GM12878 (cell line): ENCODE results near the gene GTPBP6. TPM values are rescaled to one million over a fixed set of nuclear protein-coding genes. Genes with fewer than 3 reads are reported as not detected.

ENCODE experiments used
- ATAC-seq: fragments of 200-7000 bp; cut with Tn5 transposase; 3 replicates; pipeline ENCODE4 v1.9.1; 2020; ENCODE audit warnings: mild to moderate bottlenecking, moderate library complexity
- BruUV-seq: library from RNA; stranded (reverse); fragments of 400-500 nt; replicated peaks from 2 replicates; lab custom pipeline; 2021; lab: Mats Ljungman, UMichigan
- CTCF ChIA-PET: fragments of 300-600 bp; sonication (Branson Sonifier 250); formaldehyde crosslinking; extraction: SDS; loops from one replicate; lab custom pipeline; 2021; ENCODE audit warnings: inconsistent platforms; lab: Yijun Ruan, JAX
- POLR2A ChIA-PET: fragments of 350-600 bp; formaldehyde crosslinking; extraction: SDS; loops from one replicate; lab custom pipeline; 2021; ENCODE audit warnings: inconsistent platforms; lab: Charles Lee
- RAD21 ChIA-PET: fragments of 300-600 bp; sonication (Branson Sonifier 250); formaldehyde crosslinking; loops from one replicate; lab custom pipeline; 2023; ENCODE audit warnings: antibody characterized with exemption; ENCODE audit not compliant: unreplicated experiment; lab: Charles Lee
- SMC1A ChIA-PET: fragments of 300-600 bp; sonication (Branson Sonifier 250); formaldehyde crosslinking; loops from one replicate; lab custom pipeline; 2023; ENCODE audit not compliant: unreplicated experiment, uncharacterized antibody; lab: Charles Lee
- DNase-seq: peaks from one replicate; pipeline ENCODE4 v3.0.0-alpha.2; 2011; ENCODE audit warnings: low read depth, low spot score
- FAIRE-seq: peaks from 3 replicates; lab custom pipeline; 2011; peaks lifted over from hg19 to GRCh38; lab: Jason Lieb, UNC
- H2AFZ ChIP-seq: 2 replicates; pipeline ENCODE4 v1.6.0; 2011; ENCODE audit warnings: low read depth, low read length, control low read depth; ENCODE audit not compliant: control insufficient read depth
- H3K27ac ChIP-seq: 2 replicates; pipeline ENCODE4 v1.5.1; 2011; ENCODE audit warnings: control low read depth; ENCODE audit not compliant: control insufficient read depth, insufficient read depth
- H3K27me3 ChIP-seq, 2 experiments: replicated peaks in 1 of 2; 2 replicates each; pipeline versions ENCODE4 v1.6.0 to v1.6.1; 2011; ENCODE audit warnings: low read length in 1 of 2; ENCODE audit not compliant: control insufficient read depth in 2 of 2, insufficient read depth in 2 of 2
- H3K36me3 ChIP-seq, 2 experiments: 2 replicates each; pipeline ENCODE4 v1.5.1; 2011; ENCODE audit warnings: low read length in 1 of 2; ENCODE audit not compliant: control insufficient read depth in 2 of 2, insufficient read depth in 2 of 2
- H3K4me1 ChIP-seq: 2 replicates; pipeline ENCODE4 v1.6.1; 2011; ENCODE audit warnings: mild to moderate bottlenecking, low read length, moderate library complexity, mixed read lengths; ENCODE audit not compliant: control insufficient read depth, insufficient read depth
- H3K4me2 ChIP-seq: 2 replicates; pipeline ENCODE4 v1.6.0; 2011; ENCODE audit warnings: control low read depth; ENCODE audit not compliant: control insufficient read depth, insufficient read depth
- H3K4me3 ChIP-seq: fragments of 200-600 bp; sonication (generic); 2 replicates; pipeline ENCODE4 v1.5.1; 2016
- H3K79me2 ChIP-seq: 2 replicates; pipeline ENCODE4 v1.6.0; 2011; ENCODE audit warnings: low read length; ENCODE audit not compliant: control insufficient read depth, insufficient read depth
- H3K9ac ChIP-seq: 2 replicates; pipeline ENCODE4 v1.8.0; 2011; ENCODE audit warnings: low read length, control low read depth, mixed read lengths; ENCODE audit not compliant: control insufficient read depth, insufficient read depth
- H3K9me3 ChIP-seq: replicated peaks from 3 replicates; pipeline ENCODE4 v1.5.1; 2011; ENCODE audit warnings: mild to moderate bottlenecking, low read length; ENCODE audit not compliant: control insufficient read depth, insufficient read depth
- H4K20me1 ChIP-seq: 2 replicates; pipeline ENCODE4 v1.6.0; 2011; ENCODE audit not compliant: control insufficient read depth, insufficient read depth
- ETV6 ChIP-seq, 2 experiments: fragments of 450-650 bp in 1 of 2; IDR thresholded peaks in 1 of 2; conservative IDR thresholded peaks in 1 of 2; 2 replicates each; pipeline ENCODE4 v1.6.1; 2014; ENCODE audit warnings: antibody characterized with exemption in 1 of 2, borderline replicate concordance in 1 of 2, low read depth in 1 of 2, mild to moderate bottlenecking in 1 of 2, moderate library complexity in 1 of 2
- EZH2 ChIP-seq: IDR thresholded peaks from 2 replicates; pipeline ENCODE4 v1.6.1; 2012; ENCODE audit warnings: low read depth, mild to moderate bottlenecking, control low read depth, inconsistent platforms, low read length, borderline replicate concordance; ENCODE audit not compliant: control insufficient read depth
- GATAD2B ChIP-seq: fragments of 450-650 bp; conservative IDR thresholded peaks from 2 replicates; pipeline ENCODE4 v1.6.1; 2017; ENCODE audit warnings: low read depth, mild to moderate bottlenecking, moderate library complexity
- IKZF1 ChIP-seq: fragments of 450-650 bp; conservative IDR thresholded peaks from 2 replicates; pipeline ENCODE4 v1.6.1; 2017; ENCODE audit warnings: antibody characterized with exemption, mild to moderate bottlenecking
- IRF4 ChIP-seq: IDR thresholded peaks from 2 replicates; pipeline ENCODE4 v1.6.1; 2011; ENCODE audit warnings: low read depth, low read length
- PBX3 ChIP-seq: IDR thresholded peaks from 2 replicates; pipeline ENCODE4 v1.6.1; 2011; ENCODE audit warnings: mild to moderate bottlenecking, low read depth, low read length, moderate library complexity; ENCODE audit not compliant: insufficient replicate concordance
- PML ChIP-seq: IDR thresholded peaks from 2 replicates; pipeline ENCODE4 v1.6.1; 2012; ENCODE audit warnings: low read length, inconsistent platforms
- RB1 ChIP-seq: fragments of 450-650 bp; formaldehyde crosslinking; IDR thresholded peaks from 2 replicates; pipeline ENCODE4 v1.6.1; 2017; ENCODE audit warnings: mild to moderate bottlenecking, borderline replicate concordance
- RCOR1 ChIP-seq: conservative IDR thresholded peaks from 2 replicates; pipeline ENCODE4 v1.6.1; 2012; ENCODE audit warnings: low read depth, low read length, improper control_type of control experiment
- RUNX3 ChIP-seq: IDR thresholded peaks from 2 replicates; pipeline ENCODE4 v1.6.1; 2012; ENCODE audit warnings: low read length, inconsistent platforms
- SIN3A ChIP-seq: IDR thresholded peaks from 2 replicates; pipeline ENCODE4 v1.6.1; 2012; ENCODE audit warnings: low read depth, low read length, improper control_type of control experiment
- SMAD1 ChIP-seq: fragments of 450-650 bp; IDR thresholded peaks from 2 replicates; pipeline ENCODE4 v1.6.1; 2018; ENCODE audit warnings: mild to moderate bottlenecking, low read depth; ENCODE audit not compliant: partially characterized antibody
- SMAD5 ChIP-seq: IDR thresholded peaks from 2 replicates; pipeline ENCODE4 v1.6.1; 2016; ENCODE audit warnings: antibody characterized with exemption, low read depth
- SREBF2 ChIP-seq: IDR thresholded peaks from 2 replicates; pipeline ENCODE4 v1.6.1; 2012; ENCODE audit warnings: mild to moderate bottlenecking, low read length
- STAT3 ChIP-seq: IDR thresholded peaks from 2 replicates; pipeline ENCODE4 v1.6.1; 2011; ENCODE audit warnings: low read depth, low read length, improper control_type of control experiment
- ZNF592 ChIP-seq: fragments of 450-650 bp; IDR thresholded peaks from 2 replicates; pipeline ENCODE4 v1.6.1; 2017; ENCODE audit warnings: mild to moderate bottlenecking, moderate library complexity
- WGBS: methylation state at CpG from one replicate; pipeline ENCODE4 v1.1.6; 2016; ENCODE audit warnings: low lambda C conversion rate; ENCODE audit not compliant: insufficient replicate concordance, insufficient coverage; ENCODE audit errors: missing lambda C conversion rate; 5-methylcytosine and 5-hydroxymethylcytosine counted together
- in situ Hi-C: fragments of 300-500 bp; cut with MboI; formaldehyde crosslinking; loops from 9 replicates; pipeline ENCODE4 v1.14.3; 2018; ENCODE audit warnings: mixed read lengths
- intact Hi-C: fragments of 100-400 bp; cut with micrococcal nuclease; formaldehyde crosslinking; loops from one replicate; pipeline ENCODE4 v1.14.2; 2022; ENCODE audit not compliant: unreplicated experiment
- polyA plus RNA-seq, 11 experiments: library from polyadenylated mRNA; depleted of rRNA in 4 of 11; unstranded in 6 of 11; stranded (reverse) in 5 of 11; fragments of >200 nt; fragmentation: Nextera tagmentation in 4 of 11; fragmentation: Illumina TruSeq in 1 of 11; extraction: Ambion mirVana in 4 of 11; extraction: Trizol in 1 of 11; gene quantifications; 1 replicate in 1 of 11; 2 replicates in 10 of 11; pipeline versions ENCODE4 v1.2.1 to v1.2.3, GENCODE V29; 2011 to 2016; ENCODE audit warnings: inconsistent platforms in 2 of 11, missing spikeins in 2 of 11, low read depth in 1 of 11
- total RNA-seq, 4 experiments: library from RNA; depleted of rRNA in 3 of 4; stranded (reverse); fragments of >200 nt in 3 of 4; fragmentation: Illumina TruSeq in 1 of 4; extraction: Trizol in 1 of 4; gene quantifications; 2 replicates each; pipeline versions ENCODE4 v1.2.1 to v1.2.3, GENCODE V29; 2013 to 2021
- TF ChIP-seq, protein P1 (sequence below): IDR thresholded peaks from 2 replicates; pipeline ENCODE4 v1.6.1; 2012; ENCODE audit warnings: low read depth, low read length, improper control_type of control experiment

The GTPBP6 gene
- total and polyA plus RNA-seq, 10 of the 15 experiments (the other 5 are each of a cell fraction or from before 2014, with no cell fraction given) = 0.31 to 71.0 (median 21.1) TPM

DNA sequence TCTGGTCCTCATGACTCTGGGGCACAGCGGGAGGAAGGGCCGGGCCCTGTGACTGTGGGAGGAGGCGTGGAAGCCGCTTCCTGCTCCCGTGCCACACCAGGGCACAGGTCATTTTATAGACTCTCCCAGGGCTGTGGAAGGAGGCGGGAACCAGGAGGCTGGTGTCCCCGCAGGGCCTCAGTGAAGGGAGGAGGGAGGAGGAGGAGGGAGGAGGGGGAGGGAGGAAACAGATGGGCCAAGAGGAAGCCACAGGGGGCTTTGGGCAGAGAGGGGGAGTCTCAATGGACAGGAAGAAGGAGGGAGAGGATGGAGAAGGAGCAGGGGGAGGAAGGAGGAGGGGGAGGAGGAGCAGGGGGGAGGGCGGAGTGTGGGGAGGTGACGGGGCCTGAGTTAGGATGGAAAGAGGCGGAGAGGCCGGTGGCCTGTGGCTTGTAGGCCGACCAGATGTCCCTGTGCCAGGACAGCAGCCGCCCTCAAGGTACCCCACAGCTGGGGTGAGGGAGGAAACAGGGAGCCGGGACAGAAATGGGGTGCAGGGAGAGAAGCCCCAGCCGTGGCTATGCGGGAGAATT, 43.6 kb downstream of the GTPBP6 start:
- no peak overlapping the region for H3K4me2 ChIP-seq

More for the DNA sequence above, 43.6 kb downstream of the GTPBP6 start:
- in situ Hi-C loops = no loop called here
- FAIRE-seq (no peak), DNase-seq (no peak), ATAC-seq (no peak)
- Histone ChIP-seq H3K27ac (no peak overlapping the region), H3K27me3 (no peaks in the 10 kb centered on the region), H3K9ac (no peak overlapping the region), H3K4me3 (no peak overlapping the region), H3K79me2 (no peaks in the 10 kb centered on the region), H2AFZ (no peak overlapping the region), H3K9me3 (no peaks in the 10 kb centered on the region; the same call in 2 of the 3 replicates), H3K4me1 (no peaks in the 10 kb centered on the region), H4K20me1 (no peaks in the 10 kb centered on the region), H3K36me3 (no peaks in the 10 kb centered on the region; a peak in 1 of 4 replicates)
- BruUV-seq = no TSS peak
- SMC1A ChIA-PET = no interaction called here
- intact Hi-C loops = no loop called here
- TF ChIP-seq SREBF2 = no peak
- no peak for TF ChIP-seq RCOR1
- TF ChIP-seq RB1 = no peak
- TF ChIP-seq SMAD1 = no peak
- TF ChIP-seq IKZF1 = no peak
- TF ChIP-seq PBX3 = no peak
- TF ChIP-seq GATAD2B = no peak
- no peak for TF ChIP-seq SMAD5
- no peak for TF ChIP-seq ZNF592
- no peak for TF ChIP-seq EZH2
- TF ChIP-seq IRF4 = no peak
- TF ChIP-seq, protein P1, sequence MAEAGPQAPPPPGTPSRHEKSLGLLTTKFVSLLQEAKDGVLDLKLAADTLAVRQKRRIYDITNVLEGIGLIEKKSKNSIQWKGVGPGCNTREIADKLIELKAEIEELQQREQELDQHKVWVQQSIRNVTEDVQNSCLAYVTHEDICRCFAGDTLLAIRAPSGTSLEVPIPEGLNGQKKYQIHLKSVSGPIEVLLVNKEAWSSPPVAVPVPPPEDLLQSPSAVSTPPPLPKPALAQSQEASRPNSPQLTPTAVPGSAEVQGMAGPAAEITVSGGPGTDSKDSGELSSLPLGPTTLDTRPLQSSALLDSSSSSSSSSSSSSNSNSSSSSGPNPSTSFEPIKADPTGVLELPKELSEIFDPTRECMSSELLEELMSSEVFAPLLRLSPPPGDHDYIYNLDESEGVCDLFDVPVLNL = no peak
- no peak for TF ChIP-seq RUNX3
- no peak for TF ChIP-seq SIN3A
- TF ChIP-seq PML = no peak
- TF ChIP-seq STAT3 = no peak
- TF ChIP-seq ETV6 (conservative IDR thresholded peaks at IDR 0.05 in 1 of 2, IDR thresholded peaks at IDR 0.05 in 1 of 2; ENCODE audit: borderline replicate concordance in 1 of 2, low read depth in 1 of 2) = no peak
- POLR2A ChIA-PET = no interaction called here
- 39% methylated on average over 10 of the region's 16 CpGs for WGBS
- CTCF ChIA-PET = no interaction called here
- RAD21 ChIA-PET = no interaction called here
